GM23338 (cell line): ENCODE data around the gene TGFBR3. TPM values are rescaled to one million over a fixed set of nuclear protein-coding genes. Genes with fewer than 3 reads are reported as not detected.

Experiments used
- ETS1 ChIP-seq: IDR thresholded peaks from 2 replicates; pipeline ENCODE4 v1.6.1; 2016; ENCODE audit warnings: antibody characterized with exemption
- EZH2 ChIP-seq: fragments of 200-600 bp; sonication (generic); IDR thresholded peaks from one replicate; pipeline ENCODE4 v1.8.0; 2017; ENCODE audit warnings: antibody characterized with exemption, mild to moderate bottlenecking, low read depth; ENCODE audit not compliant: unreplicated experiment
- EZH2phosphoT487 ChIP-seq: fragments of 200-600 bp; sonication (generic); IDR thresholded peaks from one replicate; pipeline ENCODE4 v1.8.1; 2018; ENCODE audit warnings: antibody characterized with exemption; ENCODE audit not compliant: unreplicated experiment
- JUNB ChIP-seq: IDR thresholded peaks from one replicate; pipeline ENCODE4 v1.6.1; 2016; ENCODE audit warnings: antibody characterized with exemption; ENCODE audit not compliant: unreplicated experiment
- NANOG ChIP-seq: IDR thresholded peaks from 2 replicates; pipeline ENCODE4 v1.6.1; 2016; ENCODE audit warnings: antibody characterized with exemption, borderline replicate concordance
- POLR2AphosphoS5 ChIP-seq: IDR thresholded peaks from 2 replicates; pipeline ENCODE4 v1.6.1; 2016; ENCODE audit warnings: antibody characterized with exemption, low read depth
- REST ChIP-seq: IDR thresholded peaks from one replicate; pipeline ENCODE4 v1.6.1; 2018; ENCODE audit warnings: antibody characterized with exemption; ENCODE audit not compliant: unreplicated experiment
- STAT1 ChIP-seq: IDR thresholded peaks from one replicate; pipeline ENCODE4 v1.6.1; 2016; ENCODE audit warnings: antibody characterized with exemption; ENCODE audit not compliant: unreplicated experiment
- ZNF331 ChIP-seq: fragments of 250-450 bp; sonication (Bioruptor Pico); IDR thresholded peaks from 2 replicates; pipeline ENCODE4 v1.5.0; 2020; ENCODE audit warnings: low read depth, mild to moderate bottlenecking, moderate library complexity
- ZNF462 ChIP-seq: fragments of 250-450 bp; sonication (Bioruptor Pico); IDR thresholded peaks from 2 replicates; pipeline ENCODE4 v1.5.0; 2020; ENCODE audit warnings: mild to moderate bottlenecking, moderate library complexity
- polyA plus RNA-seq: library from polyadenylated mRNA; unstranded; fragments of >200 nt; fragmentation: Nextera tagmentation; extraction: Ambion mirVana; gene quantifications from 2 replicates; pipeline ENCODE4 v1.2.1, GENCODE V29; 2016
- total RNA-seq: library from RNA; depleted of rRNA; stranded (reverse); fragments of >200 nt; shearing (Covaris generic); gene quantifications from 2 replicates; pipeline ENCODE4 v1.2.3, GENCODE V29; 2014

The TGFBR3 gene
- total and polyA plus RNA-seq, 2 experiments from 2014 or later, result 1.7 to 2.9 TPM

DNA sequence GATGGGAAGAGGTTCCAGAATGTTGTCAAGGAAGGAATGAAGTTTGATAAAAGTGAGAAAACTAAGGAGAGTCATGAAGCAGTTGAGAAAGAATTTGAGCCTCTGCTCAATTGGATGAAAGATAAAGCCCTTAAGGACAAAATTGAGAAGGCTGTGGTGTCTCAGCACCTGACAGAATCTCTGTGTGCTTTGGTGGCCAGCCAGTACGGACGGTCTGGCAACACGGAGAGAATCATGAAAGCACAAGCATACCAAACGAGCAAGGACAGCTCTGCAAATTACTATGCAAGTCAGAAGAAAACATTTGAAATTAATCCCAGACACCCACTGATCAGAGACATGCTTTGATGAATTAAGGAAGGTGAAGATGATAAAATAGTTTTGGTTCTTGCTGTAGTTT lies 242.5 kb downstream of the TGFBR3 start (continued):
- TF ChIP-seq ZNF462 (CRISPR knock-in tag) (no peak), ZNF331 (CRISPR knock-in tag) (no peak), REST (no peak), EZH2phosphoT487 (no peak), STAT1 (no peak), JUNB (no peak), ETS1 (no peak), NANOG (no peak), EZH2 (no peak), POLR2AphosphoS5 (no peak)
